GM19035 (cell line): ENCODE results near the gene CREB1.
A peak's percentile ranks its signal among the peaks of the same experiment; 100 is the strongest.
"Not testable (repeated sequence)": the region's sequence is repeated elsewhere in the genome, so short reads cannot be mapped to it uniquely, and the experiment has no call there.

ENCODE experiments used
- ATAC-seq: cut with Tn5 transposase; IDR thresholded peaks from one replicate; pipeline ENCODE4 v1.9.1; 2021; ENCODE audit not compliant: unreplicated experiment

Gene CREB1

DNA sequence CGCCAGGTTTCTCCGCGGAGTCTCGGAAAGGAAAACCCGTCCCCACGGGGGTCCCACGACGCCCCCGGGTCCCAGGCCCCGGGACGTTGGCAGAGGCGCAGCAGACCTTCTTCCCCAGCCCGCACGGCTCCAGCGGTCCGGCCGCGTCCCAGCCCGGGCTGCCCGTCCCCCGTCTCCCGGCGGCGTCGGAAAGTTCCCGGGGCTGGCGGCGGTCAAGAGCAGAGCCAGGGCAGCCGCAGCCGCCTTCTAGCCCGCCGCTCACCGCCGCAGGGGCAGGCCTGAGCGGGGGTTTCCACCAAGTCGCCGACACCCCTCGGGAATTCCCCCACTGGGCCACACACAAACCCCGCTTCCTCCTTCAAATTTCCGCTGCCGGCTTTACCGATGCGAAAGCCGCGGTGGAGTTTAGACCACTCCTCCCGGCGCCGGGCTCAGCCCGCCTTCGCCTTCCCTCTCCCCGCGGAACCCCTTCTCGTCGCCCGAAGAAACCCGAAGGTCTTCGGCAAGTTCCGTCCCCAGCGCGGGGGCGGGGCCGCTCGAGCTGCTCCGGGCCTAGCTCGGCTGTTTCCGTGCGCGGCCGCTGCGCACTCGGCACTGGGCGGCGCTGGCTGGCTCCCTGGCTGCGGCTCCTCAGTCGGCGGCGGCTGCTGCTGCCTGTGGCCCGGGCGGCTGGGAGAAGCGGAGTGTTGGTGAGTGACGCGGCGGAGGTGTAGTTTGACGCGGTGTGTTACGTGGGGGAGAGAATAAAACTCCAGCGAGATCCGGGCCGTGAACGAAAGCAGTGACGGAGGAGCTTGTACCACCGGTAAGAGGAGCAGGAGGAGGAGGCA is at the start of gene CREB1:
Gene CREB1 (plus strand): TSS at position 633 of the 830 bp plus-strand sequence. CDS start 25,674 bp downstream, outside the sequence.
- peak; percentile 82 for ATAC-seq

DNA sequence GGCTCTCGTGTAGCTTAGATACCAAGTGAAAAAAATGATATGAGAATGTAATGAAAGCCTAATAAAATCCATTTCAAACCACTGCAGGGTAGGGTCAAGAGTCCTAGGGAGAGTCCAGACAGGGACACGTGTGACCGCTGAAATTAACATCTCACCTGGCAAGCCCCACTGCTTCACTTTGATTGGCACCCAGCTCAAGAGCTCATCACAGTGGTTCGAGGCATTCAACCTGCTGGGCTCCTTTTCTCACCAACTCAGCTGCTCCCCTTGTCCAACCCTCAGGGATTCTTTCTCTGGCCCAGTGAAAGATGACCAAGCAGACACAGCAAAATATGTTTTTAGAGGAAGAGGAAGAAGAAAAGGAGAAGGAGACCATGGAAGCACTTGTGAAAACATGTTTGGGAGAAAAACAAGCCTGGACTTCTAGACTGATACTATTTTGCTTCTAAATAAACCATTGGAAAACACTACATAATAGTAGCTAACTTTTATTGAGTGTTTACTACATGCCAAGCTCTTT is 49.2 kb upstream of the CREB1 start:
- no peak for ATAC-seq

DNA sequence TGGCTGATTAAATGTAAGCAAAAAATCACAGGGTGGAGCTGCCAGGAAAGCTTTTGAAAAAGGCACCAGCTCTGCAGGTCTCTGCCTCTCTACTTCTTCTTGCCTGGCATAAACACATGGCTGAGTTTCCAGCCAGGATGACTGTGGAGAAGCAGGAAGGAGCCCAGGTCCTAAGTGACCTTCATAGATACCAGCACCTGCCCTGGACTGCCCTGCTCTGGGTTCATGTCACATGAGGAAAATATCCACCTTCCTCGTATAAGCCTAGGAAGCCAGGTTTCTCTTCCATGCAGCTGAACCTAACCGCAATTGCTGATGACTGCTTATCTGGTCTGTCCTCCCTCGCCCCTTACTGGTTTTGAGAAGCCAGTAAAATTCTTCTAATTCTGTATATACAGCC is 47.8 kb upstream of the CREB1 start:
- ATAC-seq, result no peak

DNA sequence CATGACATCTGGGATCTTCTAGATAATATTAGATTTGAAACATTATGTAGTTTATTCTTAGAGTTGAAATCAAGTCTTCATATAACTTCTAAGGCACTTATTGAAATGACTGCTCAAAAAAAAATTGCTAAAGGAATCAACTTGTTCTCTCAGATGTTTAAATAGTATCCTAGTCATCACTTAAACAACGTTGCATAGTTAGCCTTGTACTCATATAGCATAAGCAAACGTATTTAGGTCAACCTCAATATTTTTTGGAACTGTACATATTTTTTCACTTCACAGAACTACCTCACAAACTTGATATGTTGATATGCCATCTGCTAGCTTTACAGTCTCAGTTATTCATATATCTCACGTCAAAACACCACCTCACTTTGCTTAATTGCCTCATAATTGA is 47.1 kb upstream of the CREB1 start:
- no peak for ATAC-seq

DNA sequence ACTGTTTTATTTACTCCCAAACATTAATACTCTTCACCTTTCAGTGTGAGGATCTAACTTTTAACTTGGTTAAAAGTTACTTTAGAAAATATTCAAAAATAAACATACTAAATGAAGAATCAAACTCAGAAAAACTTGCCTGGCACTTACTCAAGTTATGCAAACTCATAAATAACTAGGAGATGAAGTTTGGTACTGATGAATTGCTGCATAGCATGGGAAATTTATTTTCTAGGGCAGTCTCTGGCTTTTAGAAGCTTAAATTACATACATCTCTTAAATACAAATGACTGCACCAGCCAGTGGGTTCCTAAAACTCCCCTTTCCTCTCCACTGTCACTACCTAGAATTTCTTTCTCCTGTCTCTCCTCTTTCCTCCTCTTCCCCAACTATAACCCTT is 46.7 kb upstream of the CREB1 start:
- no peak for ATAC-seq

DNA sequence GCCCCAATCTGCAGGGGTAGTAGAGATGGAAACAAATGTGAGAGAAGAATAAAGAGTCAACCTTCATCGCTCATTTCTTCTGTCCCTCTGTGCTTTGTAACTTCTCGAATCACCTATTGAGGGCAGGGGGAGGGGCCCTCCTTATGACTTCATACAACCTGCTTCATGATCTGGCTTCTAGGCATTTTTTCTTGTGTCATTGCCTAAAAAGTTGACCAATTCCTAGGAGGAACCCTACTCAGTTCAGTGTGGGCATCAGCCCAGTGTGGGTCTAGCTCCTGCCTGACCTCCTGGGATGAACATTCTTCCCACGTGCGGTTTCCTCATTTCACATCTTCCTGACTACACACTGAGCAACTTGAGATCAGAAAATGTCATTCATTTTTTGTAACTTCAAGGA is 46.3 kb upstream of the CREB1 start:
- no peak for ATAC-seq

DNA sequence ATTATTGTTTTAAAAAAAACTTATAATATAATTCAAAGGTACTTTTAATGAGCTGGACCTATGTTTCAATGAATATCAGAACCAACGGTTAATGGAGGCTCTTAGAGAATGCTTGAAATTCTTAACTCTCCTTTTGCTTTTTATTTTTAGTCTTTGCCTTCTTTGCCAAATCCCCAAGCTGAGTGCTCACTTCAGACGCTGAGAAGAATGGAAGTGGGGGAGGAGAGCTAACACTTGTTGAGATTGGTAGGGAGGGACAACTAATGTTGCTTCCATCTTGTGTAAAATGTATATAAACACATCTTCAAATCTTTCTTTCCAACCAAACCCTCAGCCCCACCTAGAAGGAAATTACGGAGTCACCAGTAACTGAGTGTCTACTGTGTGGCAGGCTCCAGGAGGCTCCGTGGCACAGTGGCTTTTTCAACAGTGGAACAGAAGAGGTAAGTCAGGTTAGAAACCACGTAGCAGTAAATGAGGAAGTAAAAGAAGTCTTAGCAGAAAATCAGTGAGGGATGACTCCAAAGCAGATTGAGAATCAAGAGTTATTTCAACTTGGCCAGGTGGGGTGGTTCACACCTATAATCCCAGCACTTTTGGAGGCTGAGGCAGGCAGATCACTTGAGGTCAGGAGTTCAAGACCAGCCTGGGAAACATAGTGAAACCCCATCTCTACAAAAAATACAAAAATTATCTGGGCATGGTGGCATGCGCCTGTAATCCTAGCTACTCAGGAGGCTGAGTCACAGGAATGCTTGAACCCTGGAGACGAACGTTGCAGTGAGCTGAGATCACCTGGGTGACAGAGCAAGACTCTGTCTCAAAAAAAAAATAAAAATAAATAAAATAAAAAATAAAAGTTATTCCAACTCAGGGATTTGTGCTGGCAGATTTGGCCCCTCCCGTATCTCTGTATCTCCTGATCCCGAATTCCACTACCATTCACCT is 45.0 kb upstream of the CREB1 start:
- ATAC-seq, result peak; percentile 66

DNA sequence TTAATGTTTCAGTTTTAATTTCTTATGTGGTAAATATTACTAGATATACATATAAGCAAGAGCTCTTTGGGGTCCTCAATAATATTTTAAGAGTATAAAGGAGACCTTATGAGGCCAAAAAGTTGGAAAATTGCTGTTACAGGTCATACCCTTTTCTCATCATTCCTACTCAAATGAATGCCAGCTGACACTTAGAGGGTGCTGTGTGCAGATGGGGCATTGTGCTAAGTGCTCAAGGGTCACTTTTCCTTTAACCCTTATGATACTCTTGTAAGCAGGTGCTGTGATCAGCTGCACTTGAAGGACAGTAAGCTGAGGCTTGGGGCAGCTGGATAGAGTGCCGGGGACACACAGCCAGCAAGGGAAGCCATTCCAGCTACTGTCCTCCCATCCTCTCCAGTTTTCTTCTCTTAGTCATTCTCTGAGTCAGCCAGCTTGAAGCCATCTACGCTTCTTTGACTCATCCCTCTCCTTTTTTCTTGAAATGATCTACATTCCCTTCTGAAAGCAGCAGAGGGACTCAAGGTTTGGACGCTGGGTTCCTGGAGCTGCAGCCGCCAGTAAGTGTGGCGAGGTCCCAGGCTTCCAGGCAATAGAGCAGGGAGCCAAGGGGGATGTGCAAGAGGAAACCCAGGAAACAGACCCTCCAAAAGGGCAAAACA is 42.0 kb upstream of the CREB1 start:
- no peak for ATAC-seq

DNA sequence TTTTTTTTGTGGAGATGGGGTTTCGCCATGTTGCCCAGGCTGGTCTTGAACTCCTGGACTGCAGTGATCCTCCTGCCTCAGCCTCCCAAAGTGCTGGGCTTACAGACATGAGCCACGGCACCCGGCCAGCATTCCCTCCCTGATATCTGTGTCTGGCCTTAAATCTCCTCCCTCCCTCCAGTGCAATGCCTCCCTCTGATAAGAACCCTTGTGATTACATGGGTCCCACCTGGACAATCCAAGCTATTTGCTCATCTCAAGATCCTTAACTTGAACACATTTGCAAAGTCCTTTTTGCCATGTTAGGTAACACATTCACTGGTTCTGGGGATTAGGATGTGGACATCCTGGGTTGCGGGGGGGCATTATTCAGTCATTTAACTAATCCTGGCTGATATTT is 40.5 kb upstream of the CREB1 start:
- no peak for ATAC-seq

DNA sequence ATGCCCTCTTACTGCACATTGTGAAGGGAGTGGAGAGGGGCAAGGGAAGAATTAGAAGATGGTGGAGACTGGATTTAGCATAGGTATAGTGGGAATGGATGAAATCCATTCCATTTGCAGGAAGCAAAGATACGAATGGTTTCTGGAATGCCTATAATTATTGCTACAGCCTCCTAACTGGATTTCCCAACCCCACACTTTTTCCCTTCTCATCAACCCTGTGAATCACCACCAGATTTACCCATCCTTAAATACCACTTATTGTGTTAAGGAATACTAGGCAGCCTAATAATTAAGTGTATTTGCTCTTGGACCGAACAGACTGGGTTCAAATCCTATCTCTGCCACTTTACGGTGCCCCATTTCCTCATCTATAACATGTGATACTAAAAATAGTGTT is 39.3 kb upstream of the CREB1 start:
- no peak for ATAC-seq

DNA sequence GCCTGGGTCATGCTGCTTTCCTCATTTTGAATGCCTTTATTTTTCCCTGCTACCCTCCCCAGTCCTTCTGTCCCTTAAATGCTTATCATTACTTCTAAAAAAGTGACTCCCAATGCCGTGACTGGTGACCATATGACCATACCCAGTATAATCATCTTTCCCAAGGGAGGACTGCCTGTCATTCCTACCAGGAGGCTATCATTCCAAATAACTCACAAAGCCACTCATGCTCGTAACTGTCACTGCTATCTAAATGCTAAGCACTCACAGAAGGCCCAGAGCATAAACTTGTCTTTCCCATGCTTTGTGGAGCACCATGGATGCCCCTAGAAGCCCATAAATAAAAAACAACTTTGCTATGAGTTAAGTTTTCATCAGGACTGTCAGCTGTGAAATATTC is 38.7 kb upstream of the CREB1 start:
- no peak for ATAC-seq

DNA sequence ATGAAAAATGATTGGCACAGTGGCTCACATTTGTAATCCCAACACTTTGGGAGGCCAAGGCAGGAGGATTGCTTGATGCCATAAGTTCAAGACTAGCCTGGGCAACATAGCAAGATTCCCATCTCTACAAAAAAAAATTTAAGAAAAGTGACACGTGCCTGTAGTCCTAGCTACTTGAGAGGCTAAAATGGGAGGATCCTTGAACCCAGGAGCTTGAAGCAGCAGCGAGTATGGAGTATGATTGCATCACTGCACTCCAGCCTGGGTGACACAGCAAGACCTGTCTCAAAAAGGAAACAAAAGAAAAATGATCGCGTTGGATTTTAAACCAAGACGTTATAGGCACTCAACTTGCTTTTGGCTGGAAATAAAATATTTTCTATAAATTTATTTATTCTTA is 37.8 kb upstream of the CREB1 start:
- ATAC-seq, result no peak

DNA sequence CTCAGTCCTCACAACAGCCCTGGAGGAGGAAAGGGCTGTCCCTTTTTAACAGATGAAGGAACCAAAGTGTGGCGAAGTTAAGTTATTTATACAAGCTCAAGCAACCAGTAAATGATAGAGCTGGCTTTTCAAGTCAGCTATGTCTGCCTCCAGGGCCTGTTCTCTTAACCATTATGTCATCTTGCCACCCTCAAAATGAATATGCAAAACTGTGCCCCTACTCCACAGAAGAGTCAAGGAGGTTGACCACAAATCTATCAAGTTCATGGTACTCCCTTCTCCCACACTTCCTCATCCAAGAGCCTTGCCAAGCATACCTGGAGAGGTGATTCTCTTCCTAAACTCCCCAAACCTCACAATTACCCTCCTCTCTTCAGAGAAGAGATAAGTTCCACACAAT is 37.3 kb upstream of the CREB1 start:
- ATAC-seq, result no peak

DNA sequence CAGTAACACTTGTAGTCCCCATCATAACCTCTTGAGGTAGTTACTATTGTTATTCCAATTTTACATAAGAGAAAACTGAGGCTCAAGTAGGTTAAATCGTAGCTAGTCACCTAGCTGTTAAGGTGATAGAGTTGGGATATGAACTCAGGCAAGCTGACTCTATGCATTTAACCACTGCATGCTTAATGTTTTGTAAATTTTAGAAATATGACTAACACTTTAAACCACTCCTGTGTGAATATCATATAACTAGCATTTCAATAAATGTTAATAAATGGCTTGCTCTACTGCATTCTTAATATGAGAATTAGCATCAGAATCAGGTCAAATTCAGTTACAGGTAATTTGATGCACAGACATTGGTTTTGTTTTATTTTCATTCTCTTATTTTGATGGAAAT is 35.6 kb upstream of the CREB1 start:
- no peak for ATAC-seq

DNA sequence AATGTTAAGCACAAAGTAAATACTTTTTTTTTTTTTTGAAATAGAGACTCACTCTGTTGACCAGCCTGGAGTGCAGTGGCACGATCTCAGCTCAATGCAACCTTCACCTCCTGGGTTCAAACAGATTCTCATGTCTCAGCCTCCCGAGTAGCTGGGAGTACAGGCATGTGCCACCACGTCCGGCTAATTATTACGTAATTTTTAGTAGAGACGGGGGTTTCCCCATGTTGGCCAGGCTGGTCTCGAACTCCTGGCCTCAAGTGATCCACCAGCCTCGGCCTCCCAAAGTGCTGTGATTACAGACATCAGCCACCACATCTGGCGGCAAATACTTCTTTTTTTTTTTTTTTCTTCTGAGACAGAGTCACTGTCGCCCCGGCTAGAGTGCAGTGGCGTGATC is 32.8 kb upstream of the CREB1 start:
- ATAC-seq, result not testable (repeated sequence)

DNA sequence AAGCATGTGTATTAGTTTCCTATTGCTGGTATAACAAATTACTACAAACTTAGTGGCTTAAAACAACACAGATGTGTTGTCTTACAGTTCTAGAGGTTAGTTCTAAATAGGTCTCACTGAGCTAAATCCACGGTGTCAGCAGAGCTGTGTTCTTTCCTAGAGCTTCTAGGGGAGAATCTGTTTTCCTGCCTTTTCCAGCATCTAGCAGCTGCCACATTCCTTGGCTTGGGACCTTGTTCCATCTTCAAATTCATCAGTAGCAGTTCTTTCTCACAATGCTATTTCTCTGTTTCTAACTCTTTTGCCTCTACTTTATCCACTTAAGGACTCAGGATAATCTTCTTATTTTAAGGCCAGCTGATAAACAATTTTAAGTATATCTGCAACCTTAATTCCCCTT is 32.2 kb upstream of the CREB1 start:
- ATAC-seq, result no peak

DNA sequence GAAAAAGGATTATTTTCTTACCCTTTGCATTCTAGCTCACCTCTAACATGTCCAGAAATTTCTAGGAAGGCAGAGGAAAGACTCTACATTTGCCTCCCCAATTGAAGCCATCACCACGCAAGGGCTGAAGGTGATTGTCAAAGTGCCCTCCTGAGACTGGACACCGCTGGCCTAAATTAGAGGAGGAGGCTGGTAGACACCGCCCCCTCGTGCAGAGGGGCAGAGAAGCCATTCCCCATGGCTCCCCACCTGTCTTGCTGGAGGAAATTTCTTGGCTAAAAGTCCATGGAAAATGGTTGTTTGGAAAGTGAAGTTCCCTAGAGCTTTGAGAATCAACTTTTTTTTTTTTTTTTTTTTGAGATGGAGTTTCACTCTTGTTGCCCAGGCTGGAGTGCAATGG is 31.3 kb upstream of the CREB1 start:
- no peak for ATAC-seq

DNA sequence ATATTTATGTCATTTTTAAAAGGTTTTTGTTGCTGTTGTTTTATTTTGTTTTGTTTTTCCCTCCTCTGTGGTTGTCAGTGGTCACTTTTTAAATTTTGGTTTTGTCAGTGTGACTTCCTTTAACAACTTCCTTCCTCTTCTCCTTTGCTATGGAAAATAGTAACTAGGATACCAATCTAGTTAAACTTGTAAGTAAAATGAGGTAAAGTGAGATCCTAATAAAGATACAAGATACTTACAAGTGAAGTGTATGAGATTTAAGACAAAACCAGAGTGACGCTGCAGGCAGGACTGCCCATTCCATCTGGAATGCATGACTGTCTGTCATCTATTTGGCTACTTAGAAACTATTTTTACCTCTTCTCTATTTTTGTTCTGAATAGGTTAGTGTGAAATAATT is 30.6 kb upstream of the CREB1 start:
- no peak for ATAC-seq

DNA sequence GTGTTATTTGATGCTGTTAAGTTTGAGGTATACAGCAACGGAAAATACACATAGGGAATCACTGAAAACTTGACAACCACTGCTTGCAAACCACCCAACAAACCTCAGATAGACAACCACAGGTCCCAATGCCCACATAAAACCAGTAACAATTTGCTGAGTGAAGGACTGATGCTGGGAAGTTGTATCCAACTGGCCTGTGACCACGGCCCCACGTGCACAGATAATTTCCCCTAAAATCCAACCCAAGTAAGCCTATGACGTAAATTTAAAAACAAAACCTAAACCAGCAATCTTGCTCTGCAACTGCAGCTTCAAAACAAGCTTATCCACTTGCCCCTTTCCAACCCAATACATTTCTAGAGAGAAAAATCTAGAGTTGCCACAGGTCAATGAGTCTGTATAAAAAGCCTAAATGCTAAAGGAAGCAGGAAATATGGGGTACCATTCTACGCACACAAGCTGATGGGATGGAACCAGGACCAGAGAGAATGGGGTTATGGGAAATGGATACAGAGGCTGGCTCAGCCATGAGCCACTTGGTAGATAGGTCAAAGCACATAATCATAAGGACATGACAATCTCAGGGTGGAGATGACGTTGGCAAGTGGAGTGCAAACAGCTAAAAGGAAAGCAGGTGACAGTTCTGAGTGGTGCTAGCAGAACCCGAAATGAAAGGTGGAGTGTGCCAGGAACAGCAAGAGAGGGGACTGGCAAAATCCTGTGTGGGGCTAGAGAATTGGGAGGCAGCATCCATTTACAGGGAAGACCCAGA is 27.8 kb upstream of the CREB1 start:
- ATAC-seq, result no peak

DNA sequence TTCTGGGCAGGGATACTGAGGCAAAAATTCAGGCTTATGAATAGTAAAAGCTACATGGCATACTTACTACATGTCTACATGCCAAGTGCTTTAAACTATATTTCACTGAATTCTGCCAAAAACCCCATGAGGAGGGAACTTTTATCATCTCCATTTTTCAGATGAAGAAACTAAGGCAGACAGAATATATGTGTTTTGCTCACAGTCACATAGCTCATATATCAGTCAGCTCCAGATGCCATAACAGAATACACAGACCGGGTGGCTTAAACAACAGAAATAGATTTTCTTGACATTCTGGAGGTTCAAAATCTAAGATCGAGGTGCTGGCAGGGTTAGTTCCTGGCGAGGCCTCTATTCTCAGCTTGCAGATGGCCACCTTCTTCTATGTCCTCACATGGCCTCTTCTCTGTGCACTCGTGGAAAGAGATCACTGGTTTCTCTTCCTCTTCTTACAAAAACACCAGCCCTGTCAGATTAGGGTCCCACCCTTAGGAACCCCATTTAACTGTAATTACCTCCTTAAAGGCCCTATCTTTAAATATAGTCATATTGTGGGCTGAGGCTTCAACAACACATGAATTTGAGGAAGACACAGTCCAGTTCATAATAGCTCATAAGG is 27.1 kb upstream of the CREB1 start:
- ATAC-seq, result peak; percentile 58
